D721Med (cell line): ENCODE results near the gene STBD1.
"Not testable (repeated sequence)": the region's sequence is repeated elsewhere in the genome, so short reads cannot be mapped to it uniquely, and the experiment has no call there.

ENCODE experiments used
- DNase-seq: peaks from one replicate; pipeline ENCODE4 v3.0.0; 2011; ENCODE audit warnings: low spot score; ENCODE audit not compliant: insufficient read length
- FAIRE-seq: peaks from 2 replicates; lab custom pipeline; 2011; peaks lifted over from hg19 to GRCh38; lab: Jason Lieb, UNC
- CTCF ChIP-seq: IDR thresholded peaks from 2 replicates; pipeline ENCODE4 v1.5.1; 2012; ENCODE audit warnings: mild to moderate bottlenecking, control low read depth; ENCODE audit not compliant: insufficient read depth; ENCODE audit errors: missing control alignments

STBD1 gene

GRCh38 chr4:76342191-76342590, 35.7 kb downstream of the STBD1 start:
- no peak for FAIRE-seq
- DNase-seq: no peak
- no peak for TF ChIP-seq CTCF

- FAIRE-seq (no peak), DNase-seq (no peak)
- TF ChIP-seq CTCF: no peak
Observed at GRCh38 chr4:76342803-76343202, 36.3 kb downstream of the STBD1 start.

- no peak for TF ChIP-seq CTCF
- FAIRE-seq: no peak
- DNase-seq: no peak
Observed at GRCh38 chr4:76354517-76355473, 48.3 kb downstream of the STBD1 start.

- DNase-seq: no peak
- no peak for TF ChIP-seq CTCF
Observed at GRCh38 chr4:76357981-76358380, 51.4 kb downstream of the STBD1 start.

GRCh38 chr4:76359881-76360466, 53.4 kb downstream of the STBD1 start:
- DNase-seq, FAIRE-seq: not testable (repeated sequence)

More at GRCh38 chr4:76357981-76358380, 51.4 kb downstream of the STBD1 start:
- no peak for FAIRE-seq
